ENCODE data around the gene GTF3C6.
"Not testable (repeated sequence)": the region's sequence is repeated elsewhere in the genome, so short reads cannot be mapped to it uniquely, and the experiment has no call there.

Gene GTF3C6

GRCh38 chr6:110979565-110980101 lies 21.1 kb downstream of the GTF3C6 start:
- DNase-seq (ENCODE audit: low read depth) = no peak

- DNase-seq (ENCODE audit: low read depth) = no peak
Observed at GRCh38 chr6:110980227-110980626, 21.7 kb downstream of the GTF3C6 start.

- no peak for DNase-seq (ENCODE audit: low read depth)
Observed at GRCh38 chr6:110980648-110981047, 22.1 kb downstream of the GTF3C6 start.

GRCh38 chr6:110981202-110981600 lies 22.7 kb downstream of the GTF3C6 start:
- DNase-seq (ENCODE audit: low read depth) = no peak

- no peak for DNase-seq (ENCODE audit: low read depth)
Observed at GRCh38 chr6:110990840-110991576, 32.5 kb downstream of the GTF3C6 start.

GRCh38 chr6:110996691-110997090 lies 38.2 kb downstream of the GTF3C6 start:
- DNase-seq (ENCODE audit: low read depth) = no peak

GRCh38 chr6:110999634-111000270 lies 41.2 kb downstream of the GTF3C6 start:
- DNase-seq (ENCODE audit: low read depth) = no peak

- no peak for DNase-seq (ENCODE audit: low read depth)
Observed at GRCh38 chr6:111002350-111002749, 43.8 kb downstream of the GTF3C6 start.

GRCh38 chr6:111011360-111012142 lies 53.0 kb downstream of the GTF3C6 start:
- DNase-seq (ENCODE audit: low read depth) = no peak

GRCh38 chr6:111012143-111012452 lies 53.6 kb downstream of the GTF3C6 start:
- no peak for DNase-seq (ENCODE audit: low read depth)

GRCh38 chr6:111012520-111012919 lies 54.0 kb downstream of the GTF3C6 start:
- not testable (repeated sequence) for DNase-seq (ENCODE audit: low read depth)

- DNase-seq (ENCODE audit: low read depth) = no peak
Observed at GRCh38 chr6:111013144-111013915, 54.8 kb downstream of the GTF3C6 start.

- no peak for DNase-seq (ENCODE audit: low read depth)
Observed at GRCh38 chr6:111015389-111016124, 57.1 kb downstream of the GTF3C6 start.

- DNase-seq (ENCODE audit: low read depth) = not testable (repeated sequence)
Observed at GRCh38 chr6:111017241-111017640, 58.7 kb downstream of the GTF3C6 start.

Measured in activated T-cell treated with anti-CD3 and anti-CD28 coated beads for 1 hour (primary cell).